OCI-LY1 (cell line): ENCODE results near the gene FASN.
"Not testable (repeated sequence)": the region's sequence is repeated elsewhere in the genome, so short reads cannot be mapped to it uniquely, and the experiment has no call there.

Experiments used
- H2AFZ ChIP-seq: fragments of 200-600 bp; sonication (generic), shearing (Covaris generic); 2 replicates; pipeline ENCODE4 v1.6.0; 2014; ENCODE audit warnings: antibody characterized with exemption, mild to moderate bottlenecking, low read length
- H3F3A ChIP-seq: fragments of 200-600 bp; sonication (generic), shearing (Covaris generic); 2 replicates; pipeline ENCODE4 v1.6.0; 2014; ENCODE audit warnings: mild to moderate bottlenecking, antibody characterized with exemption, low read length, moderate library complexity; ENCODE audit not compliant: insufficient read depth
- H3K27ac ChIP-seq: fragments of 200-600 bp; sonication (generic); 2 replicates; pipeline ENCODE4 v1.5.1; 2014; ENCODE audit warnings: low read length, mixed run types, mild to moderate bottlenecking, low read depth; ENCODE audit not compliant: poor library complexity, severe bottlenecking
- H3K27me3 ChIP-seq: fragments of 200-600 bp; sonication (generic); 2 replicates; pipeline ENCODE4 v1.6.0; 2014; ENCODE audit warnings: antibody characterized with exemption, mild to moderate bottlenecking, low read length, moderate library complexity; ENCODE audit not compliant: insufficient read depth
- H3K36me3 ChIP-seq: fragments of 200-600 bp; sonication (generic); 2 replicates; pipeline ENCODE4 v1.6.1; 2014; ENCODE audit warnings: mild to moderate bottlenecking, antibody characterized with exemption, low read length, moderate library complexity, mixed read lengths; ENCODE audit not compliant: insufficient read depth
- H3K4me1 ChIP-seq: fragments of 200-600 bp; sonication (generic); 2 replicates; pipeline ENCODE4 v1.5.1; 2014; ENCODE audit warnings: mild to moderate bottlenecking, low read length, moderate library complexity; ENCODE audit not compliant: insufficient read depth, severe bottlenecking
- H3K4me2 ChIP-seq: fragments of 200-600 bp; sonication (generic), shearing (Covaris generic); 2 replicates; pipeline ENCODE4 v1.6.1; 2014; ENCODE audit warnings: low read length
- H3K4me3 ChIP-seq: fragments of 200-600 bp; sonication (generic); 2 replicates; pipeline ENCODE4 v1.5.1; 2014; ENCODE audit warnings: low read length, low read depth, mild to moderate bottlenecking, mixed read lengths; ENCODE audit not compliant: poor library complexity, severe bottlenecking
- H3K79me2 ChIP-seq: fragments of 200-600 bp; shearing (Covaris generic); 2 replicates; pipeline ENCODE4 v1.6.1; 2016; ENCODE audit warnings: mixed run types, low read length, mixed read lengths; ENCODE audit not compliant: insufficient read depth
- H3K9ac ChIP-seq: fragments of 200-600 bp; sonication (generic), shearing (Covaris generic); 2 replicates; pipeline ENCODE4 v1.6.1; 2014; ENCODE audit warnings: mild to moderate bottlenecking, low read length, mixed read lengths
- H3K9me2 ChIP-seq: fragments of 200-600 bp; sonication (generic), shearing (Covaris generic); 2 replicates; pipeline ENCODE4 v1.6.1; 2014; ENCODE audit warnings: low read depth, mild to moderate bottlenecking, low read length, mixed read lengths
- H3K9me3 ChIP-seq: fragments of 200-600 bp; shearing (Covaris generic); 2 replicates; pipeline ENCODE4 v1.6.1; 2014; ENCODE audit warnings: low read length, mixed read lengths
- H4K20me1 ChIP-seq: fragments of 200-600 bp; sonication (generic), shearing (Covaris generic); 2 replicates; pipeline ENCODE4 v1.6.0; 2016; ENCODE audit warnings: mild to moderate bottlenecking, low read length; ENCODE audit not compliant: insufficient read depth
- EZH2 ChIP-seq: fragments of 200-600 bp; sonication (generic), shearing (Covaris generic); IDR thresholded peaks from 2 replicates; pipeline ENCODE4 v1.8.0; 2017; ENCODE audit warnings: borderline replicate concordance, mixed run types, mild to moderate bottlenecking, antibody characterized with exemption, low read length, moderate library complexity, mixed read lengths
- TF ChIP-seq, protein P1 (sequence below): fragments of 200-600 bp; sonication (generic), shearing (Covaris generic); IDR thresholded peaks from 2 replicates; pipeline ENCODE4 v1.5.1; 2017; ENCODE audit warnings: mild to moderate bottlenecking, antibody characterized with exemption, low read length, moderate library complexity, mixed read lengths

The FASN gene

DNA sequence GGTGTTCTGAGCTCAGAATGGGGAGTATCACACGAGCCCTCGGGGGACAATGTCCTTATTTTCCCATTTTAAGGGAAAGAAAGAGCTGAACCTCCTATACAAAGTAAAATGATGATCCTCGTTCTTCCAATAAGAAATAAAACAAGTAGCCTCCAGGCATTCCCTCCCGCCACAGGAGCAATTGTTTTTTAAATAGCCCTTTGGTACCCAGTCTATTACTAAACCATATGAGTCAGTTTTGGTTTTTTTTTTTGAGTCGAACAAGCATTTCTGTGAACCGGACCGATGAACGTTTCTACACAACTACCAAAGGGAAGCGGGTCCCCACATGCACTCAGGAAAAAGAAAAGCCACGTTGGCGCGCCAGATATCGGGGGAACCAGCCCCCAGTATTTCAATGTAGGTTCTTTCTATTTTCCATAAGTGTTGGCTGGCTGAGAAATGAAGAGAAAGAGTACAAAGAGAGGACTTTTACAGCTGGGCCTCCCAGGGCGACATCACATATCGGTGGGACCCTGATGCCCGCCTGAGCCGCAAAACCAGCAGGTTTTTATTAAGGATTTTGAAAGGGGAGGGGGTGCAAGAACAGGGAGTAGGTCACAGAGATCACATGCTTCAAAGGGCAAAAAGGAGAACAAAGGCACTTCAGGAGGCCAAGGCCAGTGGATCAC lies 56.8 kb downstream of the FASN start:
- Histone ChIP-seq H3K4me3 (no peak overlapping the region), H3K79me2 (no peaks in the 10 kb centered on the region), H3F3A (no peaks in the 10 kb centered on the region), H2AFZ (no peak overlapping the region), H3K36me3 (0 out of 2 replicates have a peak, but pooled peaks cover 4% of the 10 kb centered on the region), H3K4me2 (no peak overlapping the region), H3K9me2 (no peaks in the 10 kb centered on the region), H3K27me3 (no peaks in the 10 kb centered on the region), H3K4me1 (peaks cover 12% of the 10 kb centered on the region), H3K27ac (no peak overlapping the region), H3K9ac (no peak overlapping the region), H4K20me1 (no peaks in the 10 kb centered on the region), H3K9me3 (no peaks in the 10 kb centered on the region)
- TF ChIP-seq, protein P1, sequence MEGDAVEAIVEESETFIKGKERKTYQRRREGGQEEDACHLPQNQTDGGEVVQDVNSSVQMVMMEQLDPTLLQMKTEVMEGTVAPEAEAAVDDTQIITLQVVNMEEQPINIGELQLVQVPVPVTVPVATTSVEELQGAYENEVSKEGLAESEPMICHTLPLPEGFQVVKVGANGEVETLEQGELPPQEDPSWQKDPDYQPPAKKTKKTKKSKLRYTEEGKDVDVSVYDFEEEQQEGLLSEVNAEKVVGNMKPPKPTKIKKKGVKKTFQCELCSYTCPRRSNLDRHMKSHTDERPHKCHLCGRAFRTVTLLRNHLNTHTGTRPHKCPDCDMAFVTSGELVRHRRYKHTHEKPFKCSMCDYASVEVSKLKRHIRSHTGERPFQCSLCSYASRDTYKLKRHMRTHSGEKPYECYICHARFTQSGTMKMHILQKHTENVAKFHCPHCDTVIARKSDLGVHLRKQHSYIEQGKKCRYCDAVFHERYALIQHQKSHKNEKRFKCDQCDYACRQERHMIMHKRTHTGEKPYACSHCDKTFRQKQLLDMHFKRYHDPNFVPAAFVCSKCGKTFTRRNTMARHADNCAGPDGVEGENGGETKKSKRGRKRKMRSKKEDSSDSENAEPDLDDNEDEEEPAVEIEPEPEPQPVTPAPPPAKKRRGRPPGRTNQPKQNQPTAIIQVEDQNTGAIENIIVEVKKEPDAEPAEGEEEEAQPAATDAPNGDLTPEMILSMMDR: no peak
- no peak for TF ChIP-seq EZH2

DNA sequence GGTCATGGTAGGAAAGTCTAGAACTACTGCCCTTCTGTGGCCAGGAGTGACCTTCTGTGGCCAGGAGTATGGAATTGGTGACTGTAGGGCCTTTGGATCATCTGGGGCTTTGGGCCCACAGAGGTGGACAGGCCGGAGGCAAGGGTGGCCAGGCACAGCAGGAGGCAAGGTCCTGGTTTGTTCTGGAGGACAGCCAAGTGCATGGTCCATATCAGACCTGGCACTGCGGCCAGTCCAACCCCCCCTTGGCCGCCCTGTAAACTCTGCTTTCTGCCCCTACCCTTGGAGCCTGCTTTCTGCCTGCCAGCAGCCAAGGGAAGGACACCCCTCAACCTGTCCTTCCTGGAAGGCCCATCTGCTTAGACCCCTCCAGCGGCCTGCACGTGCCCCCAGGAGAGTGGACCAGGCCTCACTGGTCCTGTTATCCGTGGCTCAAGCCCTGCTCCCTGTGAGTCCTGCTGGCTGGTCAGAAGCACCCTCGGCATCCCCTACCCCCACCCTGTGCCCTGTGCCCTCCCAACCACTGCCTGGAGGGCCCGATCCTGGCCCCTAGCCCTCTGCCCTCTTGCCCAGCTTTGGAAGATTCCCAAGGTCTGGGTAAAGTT lies 58.2 kb downstream of the FASN start:
- no peaks in the 10 kb centered on the region for H3K9me3 ChIP-seq
- H3K4me1 ChIP-seq: peaks cover 20% of the 10 kb centered on the region
- H3K4me2 ChIP-seq: no peak overlapping the region
- no peak overlapping the region for H2AFZ ChIP-seq
- no peaks in the 10 kb centered on the region for H3K27me3 ChIP-seq
- no peak overlapping the region for H3K4me3 ChIP-seq
- no peaks in the 10 kb centered on the region for H3K9me2 ChIP-seq
- no peak overlapping the region for H3K27ac ChIP-seq
- TF ChIP-seq, protein P1: no peak
- no peak for TF ChIP-seq EZH2
- no peaks in the 10 kb centered on the region for H3K79me2 ChIP-seq
- H3F3A ChIP-seq: no peaks in the 10 kb centered on the region; the same call in 1 of the 2 replicates
- no peak overlapping the region for H3K9ac ChIP-seq
- H4K20me1 ChIP-seq: no peaks in the 10 kb centered on the region
- H3K36me3 ChIP-seq: 0 out of 2 replicates have a peak, but pooled peaks cover 6% of the 10 kb centered on the region

DNA sequence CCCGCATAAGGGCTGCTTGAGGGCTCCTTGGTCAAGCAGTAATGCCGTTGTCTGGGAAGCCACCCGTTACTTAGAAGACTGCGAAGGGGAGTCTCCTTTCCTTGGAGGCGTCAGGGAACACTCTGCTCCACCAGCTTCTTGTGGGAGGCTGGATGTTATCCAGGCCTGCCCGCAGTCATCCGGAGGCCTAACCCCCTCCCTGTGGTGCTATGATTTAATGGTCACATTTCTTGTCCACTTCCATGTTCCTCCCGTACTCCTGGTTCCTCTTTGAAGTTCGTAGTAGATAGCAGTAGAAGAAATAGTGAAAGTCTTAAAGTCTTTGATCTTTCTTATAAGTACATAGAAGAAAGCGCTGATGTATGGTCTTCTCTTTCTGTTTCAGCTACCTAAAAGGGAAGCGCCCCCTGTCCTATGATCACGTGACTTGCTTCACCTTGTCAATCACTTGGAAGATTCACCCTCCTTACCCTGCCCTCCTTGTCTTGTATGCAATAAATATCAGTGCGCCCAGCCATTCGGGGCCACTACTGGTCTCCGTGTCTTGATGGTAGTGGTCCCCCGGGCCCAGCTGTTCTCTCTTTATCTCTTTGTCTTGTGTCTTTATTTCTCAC lies 59.1 kb downstream of the FASN start:
- H3K4me3 ChIP-seq, H3K27me3 ChIP-seq, H3K9me2 ChIP-seq, H3K4me2 ChIP-seq, H2AFZ ChIP-seq, H3K9me3 ChIP-seq, H4K20me1 ChIP-seq, H3F3A ChIP-seq, H3K9ac ChIP-seq, H3K36me3 ChIP-seq, H3K27ac ChIP-seq, H3K79me2 ChIP-seq: not testable (repeated sequence)
- H3K4me1 ChIP-seq: peaks cover 20% of the 10 kb centered on the region
